Memory B cell (primary cell): ENCODE measurements around the gene PPP2R2D.
A peak's percentile ranks its signal among the peaks of the same experiment; 100 is the strongest.
"Not testable (repeated sequence)": the region's sequence is repeated elsewhere in the genome, so short reads cannot be mapped to it uniquely, and the experiment has no call there.

Experiments used
- ATAC-seq: fragments of 150-1000 bp; cut with Tn5 transposase; 2 replicates; pipeline ENCODE4 v1.10.0; 2021; ENCODE audit warnings: low read depth, mild to moderate bottlenecking, moderate library complexity
- DNase-seq, 2 donors: peaks; one replicate each; pipeline ENCODE4 v3.0.0; 2022; ENCODE audit warnings: low spot score in 2 of 2
- H3K27ac Mint-ChIP-seq: one replicate; pipeline ENCODE4 v1.8.0; 2022; ENCODE audit warnings: mild to moderate bottlenecking, moderate library complexity, mixed read lengths
- H3K27me3 Mint-ChIP-seq: one replicate; pipeline ENCODE4 v1.8.0; 2022; ENCODE audit warnings: mixed read lengths
- H3K36me3 Mint-ChIP-seq: one replicate; pipeline ENCODE4 v1.8.0; 2022; ENCODE audit warnings: mild to moderate bottlenecking, mixed read lengths
- H3K4me1 Mint-ChIP-seq: one replicate; pipeline ENCODE4 v1.8.0; 2022; ENCODE audit warnings: mixed read lengths
- H3K4me3 Mint-ChIP-seq: one replicate; pipeline ENCODE4 v1.8.0; 2022; ENCODE audit warnings: mild to moderate bottlenecking, moderate library complexity, mixed read lengths
- H3K9me3 Mint-ChIP-seq: one replicate; pipeline ENCODE4 v1.8.0; 2022; ENCODE audit warnings: mixed read lengths

Gene PPP2R2D

DNA sequence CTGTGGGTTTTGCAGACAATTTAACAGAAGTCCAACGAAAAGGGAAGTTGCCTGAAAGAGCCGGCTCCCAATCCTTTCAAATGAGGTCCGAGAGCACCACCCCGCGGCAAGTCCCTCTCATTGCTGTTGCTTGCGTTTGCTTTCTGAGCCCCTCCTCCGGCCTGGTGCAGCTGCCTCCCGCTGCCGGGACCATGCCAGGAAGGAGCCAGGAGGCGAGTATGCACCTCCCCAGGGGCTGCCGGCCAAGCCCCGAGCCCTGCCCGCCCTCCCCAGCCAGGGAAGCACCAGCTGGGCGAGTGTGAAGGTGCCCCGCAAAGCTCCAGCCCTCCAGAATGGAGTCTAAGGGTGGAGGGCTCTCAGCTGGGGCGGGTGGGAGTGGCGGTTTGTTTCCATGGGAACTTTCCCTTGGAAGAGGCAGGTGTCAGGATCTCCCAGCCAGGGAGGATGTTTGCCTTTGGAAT, 25.8 kb upstream of the PPP2R2D start:
- Mint-ChIP-seq H3K27me3 (peaks cover 19% of the 10 kb centered on the region), H3K36me3 (peaks cover 2% of the 10 kb centered on the region), H3K9me3 (no peaks in the 10 kb centered on the region), H3K27ac (no peak overlapping the region), H3K4me1 (peaks cover 5% of the 10 kb centered on the region), H3K4me3 (no peak overlapping the region)
- ATAC-seq = peak; percentile 80
- DNase-seq = peak; percentile 66

DNA sequence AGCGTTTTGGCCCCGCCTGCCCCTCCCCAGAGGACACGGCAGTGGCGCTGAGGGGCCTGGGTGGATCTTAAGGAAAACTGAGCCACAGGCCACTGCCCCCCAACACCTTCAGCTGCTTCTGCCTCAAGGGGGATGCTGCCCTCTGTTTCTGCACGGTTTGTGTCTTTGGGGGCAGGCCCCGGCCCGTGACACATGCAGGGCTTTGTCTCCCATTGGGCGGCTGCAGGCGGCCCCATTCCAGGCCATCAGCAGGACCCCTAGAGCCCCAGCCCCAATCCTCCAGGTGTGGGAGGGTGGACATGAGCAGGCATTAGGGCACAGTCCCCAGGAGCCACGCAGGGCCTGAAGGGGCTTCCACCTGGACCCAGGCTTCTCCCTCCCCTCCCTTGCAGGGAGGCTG, 25.3 kb upstream of the PPP2R2D start:
- Mint-ChIP-seq H3K27ac (no peak overlapping the region), H3K4me1 (peaks cover 5% of the 10 kb centered on the region), H3K9me3 (no peaks in the 10 kb centered on the region), H3K36me3 (peaks cover 2% of the 10 kb centered on the region), H3K4me3 (no peak overlapping the region), H3K27me3 (peaks cover 19% of the 10 kb centered on the region)
- ATAC-seq (no peak), DNase-seq (no peak)

DNA sequence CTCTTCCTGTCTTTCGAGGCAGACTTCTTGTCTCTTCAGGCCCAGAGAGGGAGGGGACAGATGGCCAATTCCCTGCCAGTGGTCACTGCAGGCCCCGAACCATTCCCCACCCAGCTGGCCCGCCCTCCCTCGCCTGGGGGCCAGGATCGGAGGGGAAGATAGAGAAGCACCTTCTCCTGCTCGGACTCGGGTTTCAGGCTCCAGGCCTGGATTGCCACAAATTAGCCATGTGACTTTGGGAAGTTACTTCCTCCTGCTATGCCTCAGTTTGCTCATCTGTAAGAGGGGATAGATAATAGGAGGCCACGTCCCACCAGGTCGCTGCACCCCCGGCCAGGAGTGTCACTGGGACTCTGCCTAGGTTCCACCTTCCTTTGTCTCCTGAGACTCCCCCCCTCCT, 24.8 kb upstream of the PPP2R2D start:
- no peak overlapping the region for H3K27ac Mint-ChIP-seq
- peaks cover 2% of the 10 kb centered on the region for H3K36me3 Mint-ChIP-seq
- H3K9me3 Mint-ChIP-seq = peaks cover 2% of the 10 kb centered on the region
- peaks cover 17% of the 10 kb centered on the region for H3K27me3 Mint-ChIP-seq
- DNase-seq = no peak
- H3K4me1 Mint-ChIP-seq = peaks cover 5% of the 10 kb centered on the region
- ATAC-seq = no peak
- H3K4me3 Mint-ChIP-seq = no peak overlapping the region

DNA sequence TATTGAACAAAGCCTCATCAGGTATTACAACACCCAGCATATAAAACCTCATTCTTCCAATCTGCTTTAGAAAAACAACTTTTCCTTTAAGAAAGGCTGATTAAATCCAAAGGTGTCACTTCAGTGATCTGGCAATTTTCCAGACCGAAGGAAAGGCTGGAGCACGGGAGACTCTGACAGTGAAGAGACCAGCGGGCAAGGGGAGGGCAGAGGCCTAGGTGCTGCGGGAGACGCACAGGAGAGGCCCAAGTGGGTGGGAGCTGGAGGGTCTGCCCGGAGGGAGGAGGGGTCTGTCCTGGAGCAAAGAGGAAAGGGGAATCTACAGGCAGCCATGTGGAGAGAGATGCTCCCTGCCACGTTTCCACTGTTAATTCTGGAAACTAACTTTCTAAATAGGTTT, 24.3 kb upstream of the PPP2R2D start:
- no peak overlapping the region for H3K4me3 Mint-ChIP-seq
- no peak for DNase-seq
- H3K4me1 Mint-ChIP-seq = peaks cover 5% of the 10 kb centered on the region
- peaks cover 2% of the 10 kb centered on the region for H3K36me3 Mint-ChIP-seq
- no peak overlapping the region for H3K27ac Mint-ChIP-seq
- ATAC-seq = no peak
- peaks cover 17% of the 10 kb centered on the region for H3K27me3 Mint-ChIP-seq
- peaks cover 4% of the 10 kb centered on the region for H3K9me3 Mint-ChIP-seq

DNA sequence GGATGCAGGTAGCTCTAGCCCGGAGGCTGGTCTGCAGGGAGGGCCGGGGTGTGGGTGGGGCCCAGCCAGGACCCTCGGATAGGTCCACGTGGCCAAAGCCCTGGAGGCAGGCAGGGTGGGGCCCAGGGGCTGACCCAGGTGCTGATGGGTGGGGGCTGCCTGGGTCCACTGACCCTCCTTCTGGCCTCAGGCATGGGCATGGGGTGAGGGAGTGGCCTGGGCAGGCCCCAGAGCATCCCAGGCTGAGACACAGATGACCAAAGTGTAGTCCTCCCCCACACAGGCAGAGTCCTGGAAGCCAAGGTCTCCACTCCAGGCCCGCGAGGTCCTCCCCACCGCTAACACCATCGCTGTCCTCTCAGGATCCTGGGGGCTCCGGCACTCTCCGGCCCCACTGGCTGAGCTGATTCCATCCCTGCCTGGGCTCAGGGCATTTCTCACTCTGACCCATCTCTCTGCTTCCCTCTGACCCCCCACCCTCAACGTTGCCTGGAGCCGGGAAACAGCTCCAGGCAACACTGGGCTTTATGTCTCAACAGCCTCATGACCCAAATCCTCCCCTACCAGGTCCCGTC, 20.7 kb upstream of the PPP2R2D start:
- Mint-ChIP-seq H3K9me3 (peaks cover 4% of the 10 kb centered on the region), H3K36me3 (peaks cover 2% of the 10 kb centered on the region), H3K4me1 (peaks cover 2% of the 10 kb centered on the region), H3K4me3 (no peak overlapping the region), H3K27ac (no peak overlapping the region), H3K27me3 (peaks cover 15% of the 10 kb centered on the region)
- no peak for DNase-seq
- no peak for ATAC-seq

DNA sequence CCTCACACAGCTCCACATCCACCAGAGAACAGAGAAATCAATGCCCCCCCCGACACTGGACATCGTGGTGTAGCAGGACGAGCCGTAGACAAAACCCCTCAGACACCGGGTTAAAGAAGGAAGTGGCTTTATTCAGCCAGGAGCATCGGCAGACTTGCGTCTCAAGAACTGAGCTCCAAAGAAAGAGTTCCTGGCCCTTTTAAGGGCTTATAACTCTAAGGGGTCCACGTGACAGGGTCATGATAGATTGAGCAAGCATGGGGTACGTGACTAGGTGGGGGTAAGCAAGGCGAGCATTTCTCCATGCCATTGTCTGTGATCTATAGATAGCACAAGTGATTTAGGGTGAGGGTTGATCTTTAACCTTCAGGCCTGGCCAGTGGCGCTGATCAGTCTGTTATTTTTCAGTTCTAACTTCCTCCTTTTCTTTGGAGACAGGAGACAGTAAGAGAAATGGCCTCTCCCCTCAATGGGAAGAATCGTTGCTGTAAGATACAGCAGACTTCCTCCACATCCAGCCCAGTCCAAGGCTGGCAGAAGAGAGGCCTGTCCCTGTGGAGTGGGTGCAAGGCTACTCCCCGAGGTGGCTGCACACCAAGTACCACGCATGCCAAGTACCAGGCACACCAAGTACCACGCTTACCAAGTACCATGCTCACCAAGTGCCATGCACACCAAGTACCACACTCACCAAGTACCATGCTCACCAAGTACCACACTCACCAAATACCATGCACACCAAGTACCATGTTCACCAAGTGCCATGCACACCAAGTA, 19.5 kb upstream of the PPP2R2D start:
- H3K9me3 Mint-ChIP-seq = peaks cover 4% of the 10 kb centered on the region
- H3K4me1 Mint-ChIP-seq = peaks cover 2% of the 10 kb centered on the region
- H3K36me3 Mint-ChIP-seq = peaks cover 2% of the 10 kb centered on the region
- H3K27ac Mint-ChIP-seq = no peak overlapping the region
- ATAC-seq = no peak
- DNase-seq = no peak
- H3K27me3 Mint-ChIP-seq = peaks cover 13% of the 10 kb centered on the region
- H3K4me3 Mint-ChIP-seq = no peak overlapping the region

DNA sequence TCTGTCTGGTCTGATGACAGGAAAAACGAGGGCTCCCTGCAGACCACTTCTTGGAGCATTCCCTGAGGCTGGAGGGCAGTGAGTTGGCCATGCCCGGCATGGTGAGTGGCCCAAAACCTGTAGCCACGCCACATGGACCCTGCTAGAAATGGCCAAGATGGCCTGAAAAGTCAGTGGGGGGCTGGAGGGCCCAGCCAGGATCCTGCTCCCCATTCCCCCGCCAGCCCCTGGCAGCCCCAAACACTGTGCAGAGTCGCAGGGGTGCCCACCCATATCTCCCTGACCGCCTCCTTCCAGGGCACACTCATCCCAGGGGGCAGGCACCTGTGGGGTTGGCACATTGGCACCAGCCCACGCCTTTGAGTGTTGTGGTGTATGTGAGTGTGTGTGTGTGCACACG, 18.7 kb upstream of the PPP2R2D start:
- Mint-ChIP-seq H3K9me3 (peaks cover 4% of the 10 kb centered on the region), H3K36me3 (peaks cover 2% of the 10 kb centered on the region), H3K27me3 (peaks cover 10% of the 10 kb centered on the region), H3K27ac (no peak overlapping the region), H3K4me3 (no peak overlapping the region), H3K4me1 (peaks cover 1% of the 10 kb centered on the region)
- ATAC-seq (no peak), DNase-seq (no peak)

DNA sequence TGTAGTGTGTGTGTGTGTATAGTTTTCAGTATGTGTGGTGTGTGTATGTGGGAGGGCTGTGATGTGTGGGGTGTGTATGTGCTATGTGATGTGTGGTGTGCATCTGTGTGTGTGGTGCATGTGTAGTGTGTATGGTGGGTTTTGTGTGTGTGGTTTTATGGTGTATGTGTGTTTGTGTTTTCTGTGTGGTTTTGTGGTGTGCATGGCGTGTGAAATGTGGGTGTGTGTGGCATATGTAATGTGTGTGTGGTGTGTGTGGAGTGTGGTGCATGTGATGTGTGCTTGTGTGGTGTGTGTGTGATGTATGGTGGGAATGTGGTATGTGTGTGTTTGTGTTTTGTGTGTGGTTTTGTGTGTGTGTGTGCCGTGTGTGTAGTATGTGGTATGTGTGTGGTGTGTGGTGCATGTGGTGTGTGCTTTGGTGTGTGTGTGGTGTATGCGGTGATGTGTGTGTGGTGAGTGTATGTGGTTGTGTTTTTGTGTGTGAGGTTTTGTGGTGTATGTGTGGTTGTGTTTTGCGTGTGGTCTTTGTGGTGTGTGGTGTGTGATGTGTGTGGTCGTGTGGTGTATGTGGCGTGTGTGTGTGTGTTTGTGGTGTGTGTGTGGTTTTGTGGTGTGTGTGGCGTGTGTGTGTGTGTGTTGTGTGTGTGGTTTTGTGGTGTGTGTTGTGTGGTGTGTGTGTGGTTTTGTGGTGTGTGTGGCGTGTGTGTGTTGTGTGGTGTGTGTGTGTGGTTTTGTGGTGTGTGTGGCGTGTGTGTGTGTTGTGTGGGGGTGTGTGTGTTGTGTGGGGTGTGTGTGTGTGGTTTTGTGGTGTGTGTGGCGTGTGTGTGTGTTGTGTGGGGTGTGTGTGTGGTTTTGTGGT, 18.0 kb upstream of the PPP2R2D start:
- no peak overlapping the region for H3K4me3 Mint-ChIP-seq
- ATAC-seq (no peak), DNase-seq (no peak)
- peaks cover 2% of the 10 kb centered on the region for H3K36me3 Mint-ChIP-seq
- peaks cover 7% of the 10 kb centered on the region for H3K27me3 Mint-ChIP-seq
- no peaks in the 10 kb centered on the region for H3K4me1 Mint-ChIP-seq
- H3K9me3 Mint-ChIP-seq = peaks cover 4% of the 10 kb centered on the region
- no peak overlapping the region for H3K27ac Mint-ChIP-seq

DNA sequence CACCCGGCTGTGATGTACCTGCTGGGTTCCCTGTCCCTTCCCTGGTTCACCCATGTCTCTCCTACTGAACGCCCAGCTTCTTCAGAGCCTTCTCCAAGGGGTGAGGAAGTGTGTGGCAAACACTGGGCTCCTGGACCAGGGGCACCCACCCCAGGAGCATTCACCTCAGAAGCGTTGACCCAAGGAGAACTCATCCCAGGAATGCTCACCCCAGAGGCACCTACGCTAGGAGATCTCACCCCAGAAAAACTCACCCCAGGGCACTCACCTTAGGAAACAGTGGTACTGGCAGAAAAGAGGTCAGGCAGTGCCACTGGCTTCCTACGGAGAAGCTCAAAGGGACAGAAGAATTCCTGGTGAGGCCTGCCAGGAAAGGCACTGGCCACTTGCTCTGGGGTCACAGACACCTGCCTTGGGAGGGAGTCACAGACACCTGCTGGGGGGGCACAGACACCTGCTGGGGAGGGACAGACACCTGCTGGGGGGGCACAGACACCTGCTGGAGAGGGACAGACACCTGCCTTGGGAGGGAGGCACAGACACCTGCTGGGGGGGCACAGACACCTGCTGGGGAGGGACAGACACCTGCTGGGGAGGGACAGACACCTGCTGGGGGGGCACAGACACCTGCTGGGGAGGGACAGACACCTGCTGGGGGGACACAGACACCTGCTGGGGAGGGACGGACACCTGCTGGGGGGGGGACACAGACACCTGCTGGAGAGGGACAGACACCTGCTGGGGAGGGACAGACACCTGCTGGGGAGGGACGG, 17.0 kb upstream of the PPP2R2D start:
- not testable (repeated sequence) for DNase-seq, H3K27ac Mint-ChIP-seq, H3K4me3 Mint-ChIP-seq, H3K27me3 Mint-ChIP-seq, H3K4me1 Mint-ChIP-seq, ATAC-seq, H3K9me3 Mint-ChIP-seq, H3K36me3 Mint-ChIP-seq

DNA sequence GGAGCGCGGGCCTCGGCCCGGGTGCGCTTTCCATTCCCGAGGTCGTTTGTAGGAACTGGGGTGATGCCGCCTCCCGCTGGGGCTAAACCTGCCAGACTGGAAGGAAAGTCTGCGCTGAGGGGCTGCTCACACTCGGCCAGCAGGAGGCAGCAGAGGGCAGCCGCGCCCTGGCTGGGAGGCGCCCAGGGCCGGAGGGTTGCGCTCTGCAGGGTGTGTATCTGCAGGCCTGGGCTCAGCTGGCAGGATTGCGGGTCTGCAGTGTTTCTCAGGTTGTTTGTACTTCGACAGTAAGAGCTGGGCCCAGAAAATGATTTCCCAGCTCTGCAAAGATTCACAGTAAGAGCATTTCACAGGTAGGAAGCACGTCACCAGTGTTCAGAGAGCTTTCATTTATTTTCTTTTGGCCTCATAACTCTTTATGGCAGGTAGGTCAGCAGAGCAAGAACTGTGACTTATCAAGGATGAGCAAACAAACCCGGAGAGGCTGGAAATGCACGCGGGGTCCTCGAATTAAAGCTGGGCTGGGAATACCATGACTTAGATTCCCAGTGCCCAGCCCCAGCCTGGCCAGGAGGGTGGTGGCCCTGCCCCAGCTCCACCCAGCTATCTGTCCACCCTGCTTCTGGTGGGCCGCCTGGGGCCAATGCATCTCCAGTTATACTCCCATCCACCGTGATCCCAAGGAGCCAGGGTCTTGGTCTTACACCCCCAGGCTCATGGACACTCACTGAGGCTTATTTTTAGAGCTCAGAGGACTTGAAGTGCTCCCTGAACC, 15.2 kb upstream of the PPP2R2D start:
- ATAC-seq (peak; percentile 100), DNase-seq (peak; percentile 78 to 83)
- H3K27ac Mint-ChIP-seq = no peak overlapping the region
- H3K4me3 Mint-ChIP-seq = no peak overlapping the region
- no peaks in the 10 kb centered on the region for H3K36me3 Mint-ChIP-seq
- H3K9me3 Mint-ChIP-seq = peaks cover 4% of the 10 kb centered on the region
- peaks cover 5% of the 10 kb centered on the region for H3K27me3 Mint-ChIP-seq
- H3K4me1 Mint-ChIP-seq = no peaks in the 10 kb centered on the region

DNA sequence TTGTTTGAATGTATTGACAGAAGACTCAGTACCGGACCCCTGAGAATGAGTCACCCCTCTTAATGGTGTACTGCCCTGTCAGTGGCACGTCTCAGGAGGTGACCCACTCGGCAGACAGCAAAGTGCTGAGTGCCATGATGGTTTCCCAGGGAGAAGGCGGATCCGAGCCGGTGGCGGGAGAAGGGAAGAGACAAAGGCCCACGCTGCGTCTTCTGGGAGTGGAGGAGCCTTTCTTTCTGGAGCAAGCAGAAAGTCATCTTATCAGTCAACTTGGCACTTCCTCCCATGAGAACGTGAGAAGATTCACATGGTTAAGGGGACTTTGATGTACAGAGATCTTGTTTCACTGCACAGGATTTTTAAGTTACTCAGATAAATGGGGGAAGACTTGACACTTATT, 14.6 kb upstream of the PPP2R2D start:
- no peaks in the 10 kb centered on the region for H3K9me3 Mint-ChIP-seq
- H3K36me3 Mint-ChIP-seq = no peaks in the 10 kb centered on the region
- ATAC-seq (no peak), DNase-seq (no peak)
- no peak overlapping the region for H3K4me3 Mint-ChIP-seq
- no peak overlapping the region for H3K27ac Mint-ChIP-seq
- no peaks in the 10 kb centered on the region for H3K4me1 Mint-ChIP-seq
- peaks cover 5% of the 10 kb centered on the region for H3K27me3 Mint-ChIP-seq

DNA sequence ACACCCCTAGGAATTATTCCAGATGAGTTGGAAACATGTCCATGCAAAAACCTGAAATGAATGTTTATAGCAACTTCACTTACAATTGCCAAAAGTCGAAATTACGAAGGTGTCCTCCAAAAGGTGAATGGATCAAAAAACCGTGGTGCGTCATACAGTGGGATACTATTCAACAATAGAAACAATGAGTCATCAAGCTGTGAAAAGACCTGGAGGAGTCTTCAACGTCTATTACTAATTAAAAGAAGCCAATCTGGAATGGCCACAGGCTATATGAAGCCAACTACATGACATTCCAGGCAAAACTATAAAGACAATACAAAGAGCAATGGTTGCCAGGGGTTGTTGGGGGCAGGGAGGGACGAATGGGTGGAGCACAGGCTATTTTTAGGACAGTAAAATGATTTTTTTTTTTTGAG, 12.6 kb upstream of the PPP2R2D start:
- ATAC-seq = no peak

DNA sequence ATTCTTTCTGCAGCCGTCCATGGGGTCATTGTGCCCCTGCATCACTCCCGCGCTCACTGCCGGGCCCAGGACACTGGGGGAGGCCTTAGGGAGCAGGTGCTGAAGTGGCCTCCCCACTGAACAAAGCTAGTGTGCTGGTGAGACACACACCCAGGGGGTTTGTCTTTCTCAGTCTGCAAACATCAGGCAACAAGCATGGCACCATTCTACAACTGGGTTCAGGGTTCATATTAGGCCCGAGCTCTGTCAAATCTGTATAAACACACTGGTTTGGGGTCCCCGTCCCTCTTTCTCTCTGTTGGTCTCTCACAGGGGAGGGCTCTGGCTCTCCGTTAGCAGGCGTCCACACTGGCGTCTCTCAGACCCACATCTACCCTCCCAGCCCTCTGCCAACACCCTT, 11.1 kb upstream of the PPP2R2D start:
- H3K4me3 Mint-ChIP-seq = no peak overlapping the region
- DNase-seq = no peak
- no peak for ATAC-seq

More for the DNA sequence above, 12.6 kb upstream of the PPP2R2D start:
- no peak for DNase-seq
- H3K36me3 Mint-ChIP-seq = no peaks in the 10 kb centered on the region
- H3K27ac Mint-ChIP-seq = no peak overlapping the region
- no peaks in the 10 kb centered on the region for H3K9me3 Mint-ChIP-seq
- H3K4me1 Mint-ChIP-seq = no peaks in the 10 kb centered on the region
- peaks cover 9% of the 10 kb centered on the region for H3K27me3 Mint-ChIP-seq
- no peak overlapping the region for H3K4me3 Mint-ChIP-seq

More for the DNA sequence above, 11.1 kb upstream of the PPP2R2D start:
- H3K36me3 Mint-ChIP-seq = no peaks in the 10 kb centered on the region
- H3K4me1 Mint-ChIP-seq = no peaks in the 10 kb centered on the region
- H3K27ac Mint-ChIP-seq = no peak overlapping the region
- no peaks in the 10 kb centered on the region for H3K9me3 Mint-ChIP-seq
- H3K27me3 Mint-ChIP-seq = peaks cover 14% of the 10 kb centered on the region
